SU-DHL-6 (cell line): ENCODE results near the gene TOP1.

ENCODE experiments used
- H2AFZ ChIP-seq: fragments of 200-600 bp; sonication (generic); 2 replicates; pipeline ENCODE4 v1.6.1; 2014; ENCODE audit warnings: low read depth, mild to moderate bottlenecking, moderate library complexity, mixed read lengths, antibody characterized with exemption, low read length; ENCODE audit not compliant: severe bottlenecking
- H3F3A ChIP-seq: fragments of 200-600 bp; shearing (Covaris generic); 2 replicates; pipeline ENCODE4 v1.6.0; 2016; ENCODE audit warnings: antibody characterized with exemption, mild to moderate bottlenecking; ENCODE audit not compliant: insufficient read depth
- H3K27ac ChIP-seq: fragments of 200-600 bp; sonication (generic); 2 replicates; pipeline ENCODE4 v1.5.1; 2016; ENCODE audit warnings: low read depth, mild to moderate bottlenecking, low read length, moderate library complexity, mixed read lengths
- H3K27me3 ChIP-seq: fragments of 200-600 bp; sonication (generic), shearing (Covaris generic); 2 replicates; pipeline ENCODE4 v1.6.0; 2014; ENCODE audit warnings: mild to moderate bottlenecking, low read length
- H3K36me3 ChIP-seq: fragments of 200-600 bp; sonication (generic); 2 replicates; pipeline ENCODE4 v1.6.1; 2014; ENCODE audit warnings: mild to moderate bottlenecking, low read length, mixed read lengths
- H3K4me2 ChIP-seq: fragments of 300-600, 200-600 bp; shearing (Covaris generic), sonication (generic); 2 replicates; pipeline ENCODE4 v1.6.0; 2014; ENCODE audit warnings: low read length, low read depth, mild to moderate bottlenecking; ENCODE audit not compliant: poor library complexity, severe bottlenecking
- H3K4me3 ChIP-seq: fragments of 200-600 bp; sonication (generic); 2 replicates; pipeline ENCODE4 v1.5.1; 2014; ENCODE audit warnings: antibody characterized with exemption, low read length, mild to moderate bottlenecking, mixed read lengths; ENCODE audit not compliant: insufficient read depth, poor library complexity, severe bottlenecking
- H3K79me2 ChIP-seq: fragments of 200-600 bp; sonication (generic); 2 replicates; pipeline ENCODE4 v1.6.1; 2014; ENCODE audit warnings: mild to moderate bottlenecking, low read length, moderate library complexity; ENCODE audit not compliant: insufficient read depth
- H3K9ac ChIP-seq: fragments of 200-600 bp; sonication (generic); 2 replicates; pipeline ENCODE4 v1.7.0; 2014; ENCODE audit warnings: mild to moderate bottlenecking, low read length
- H3K9me2 ChIP-seq: fragments of 200-600 bp; sonication (generic); replicated peaks from 2 replicates; pipeline ENCODE4 v1.6.1; 2014; ENCODE audit warnings: low read length; ENCODE audit not compliant: insufficient read depth
- H3K9me3 ChIP-seq: fragments of 200-600 bp; sonication (generic); 2 replicates; pipeline ENCODE4 v1.6.1; 2014; ENCODE audit warnings: low read length, mixed read lengths; ENCODE audit not compliant: insufficient read depth
- H4K20me1 ChIP-seq: fragments of 200-600 bp; sonication (generic); 2 replicates; pipeline ENCODE4 v1.6.1; 2014; ENCODE audit warnings: low read depth, mild to moderate bottlenecking, antibody characterized with exemption, low read length, moderate library complexity, mixed read lengths
- EZH2phosphoT487 ChIP-seq: fragments of 200-600 bp; sonication (generic), shearing (Covaris generic); conservative IDR thresholded peaks from 2 replicates; pipeline ENCODE4 v1.6.1; 2018; ENCODE audit warnings: mild to moderate bottlenecking, antibody characterized with exemption, low read length, moderate library complexity, mixed read lengths
- TF ChIP-seq, protein P1 (sequence below): fragments of 200-600 bp; sonication (generic); IDR thresholded peaks from one replicate; pipeline ENCODE4 v1.5.1; 2017; ENCODE audit warnings: antibody characterized with exemption, mild to moderate bottlenecking, low read length, moderate library complexity; ENCODE audit not compliant: insufficient read depth, poor library complexity, severe bottlenecking

Gene TOP1

GRCh38 chr20:41014561-41015088, 14.0 kb upstream of the TOP1 start:
- H3K27me3 ChIP-seq, result no peaks in the 10 kb centered on the region
- H3K9me2 ChIP-seq, result no peaks in the 10 kb centered on the region
- H3F3A ChIP-seq, result peaks cover 12% of the 10 kb centered on the region
- H3K27ac ChIP-seq, result no peak overlapping the region
- H2AFZ ChIP-seq, result no peak overlapping the region
- no peaks in the 10 kb centered on the region for H4K20me1 ChIP-seq
- no peaks in the 10 kb centered on the region for H3K9me3 ChIP-seq
- no peak overlapping the region for H3K4me2 ChIP-seq
- no peak overlapping the region for H3K9ac ChIP-seq
- no peak overlapping the region for H3K4me3 ChIP-seq
- TF ChIP-seq EZH2phosphoT487, result no peak
- TF ChIP-seq, protein P1, sequence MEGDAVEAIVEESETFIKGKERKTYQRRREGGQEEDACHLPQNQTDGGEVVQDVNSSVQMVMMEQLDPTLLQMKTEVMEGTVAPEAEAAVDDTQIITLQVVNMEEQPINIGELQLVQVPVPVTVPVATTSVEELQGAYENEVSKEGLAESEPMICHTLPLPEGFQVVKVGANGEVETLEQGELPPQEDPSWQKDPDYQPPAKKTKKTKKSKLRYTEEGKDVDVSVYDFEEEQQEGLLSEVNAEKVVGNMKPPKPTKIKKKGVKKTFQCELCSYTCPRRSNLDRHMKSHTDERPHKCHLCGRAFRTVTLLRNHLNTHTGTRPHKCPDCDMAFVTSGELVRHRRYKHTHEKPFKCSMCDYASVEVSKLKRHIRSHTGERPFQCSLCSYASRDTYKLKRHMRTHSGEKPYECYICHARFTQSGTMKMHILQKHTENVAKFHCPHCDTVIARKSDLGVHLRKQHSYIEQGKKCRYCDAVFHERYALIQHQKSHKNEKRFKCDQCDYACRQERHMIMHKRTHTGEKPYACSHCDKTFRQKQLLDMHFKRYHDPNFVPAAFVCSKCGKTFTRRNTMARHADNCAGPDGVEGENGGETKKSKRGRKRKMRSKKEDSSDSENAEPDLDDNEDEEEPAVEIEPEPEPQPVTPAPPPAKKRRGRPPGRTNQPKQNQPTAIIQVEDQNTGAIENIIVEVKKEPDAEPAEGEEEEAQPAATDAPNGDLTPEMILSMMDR, result no peak
- no peaks in the 10 kb centered on the region for H3K36me3 ChIP-seq
- no peaks in the 10 kb centered on the region for H3K79me2 ChIP-seq

DNA sequence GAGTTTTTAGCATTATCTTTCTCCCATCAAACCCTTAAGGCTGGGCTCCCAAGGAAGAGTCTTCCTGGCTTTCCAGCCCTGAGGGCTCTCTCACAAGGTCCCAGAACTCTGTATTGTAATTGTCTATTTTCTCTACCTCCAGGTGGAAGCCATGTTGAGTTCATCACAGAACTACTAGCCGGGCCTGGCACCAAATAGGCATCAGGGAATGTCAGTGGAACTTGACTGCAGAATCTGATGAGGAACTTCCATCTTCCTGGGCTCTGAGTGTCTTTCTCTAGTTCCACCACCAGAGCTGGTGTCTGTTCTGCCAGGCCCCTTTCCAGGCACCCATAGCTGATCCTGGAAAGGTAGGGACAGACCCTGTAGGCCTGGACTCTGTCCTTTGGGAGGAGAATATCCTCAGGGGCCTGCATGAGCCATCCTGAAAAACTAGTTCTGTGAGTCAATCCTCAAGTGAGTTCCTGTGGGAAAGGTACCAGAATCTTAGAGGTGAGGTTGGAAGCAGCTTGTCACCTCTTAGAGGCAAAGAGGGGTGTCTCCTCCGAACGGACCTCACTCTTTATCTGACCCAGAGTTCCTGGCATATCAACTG, 11.1 kb upstream of the TOP1 start:
- Histone ChIP-seq H3K79me2 (no peaks in the 10 kb centered on the region), H3K4me3 (no peak overlapping the region), H3K9ac (no peak overlapping the region), H3K4me2 (no peak overlapping the region), H3F3A (no peaks in the 10 kb centered on the region), H3K27ac (no peak overlapping the region), H3K36me3 (no peaks in the 10 kb centered on the region), H2AFZ (no peak overlapping the region), H3K9me2 (no peaks in the 10 kb centered on the region), H3K27me3 (no peaks in the 10 kb centered on the region), H3K9me3 (no peaks in the 10 kb centered on the region), H4K20me1 (no peaks in the 10 kb centered on the region)
- no peak for TF ChIP-seq EZH2phosphoT487
- TF ChIP-seq, protein P1, result no peak

GRCh38 chr20:41018153-41018552, 10.5 kb upstream of the TOP1 start:
- Histone ChIP-seq H4K20me1 (no peaks in the 10 kb centered on the region), H3F3A (no peaks in the 10 kb centered on the region), H2AFZ (no peak overlapping the region), H3K4me2 (no peak overlapping the region), H3K27me3 (no peaks in the 10 kb centered on the region), H3K9me3 (no peaks in the 10 kb centered on the region), H3K9ac (no peak overlapping the region), H3K27ac (no peak overlapping the region), H3K4me3 (no peak overlapping the region), H3K9me2 (no peaks in the 10 kb centered on the region), H3K79me2 (no peaks in the 10 kb centered on the region), H3K36me3 (no peaks in the 10 kb centered on the region)
- TF ChIP-seq EZH2phosphoT487, result no peak
- TF ChIP-seq, protein P1, result no peak
